Measurements from ENCODE around the gene SSH2.

DNA sequence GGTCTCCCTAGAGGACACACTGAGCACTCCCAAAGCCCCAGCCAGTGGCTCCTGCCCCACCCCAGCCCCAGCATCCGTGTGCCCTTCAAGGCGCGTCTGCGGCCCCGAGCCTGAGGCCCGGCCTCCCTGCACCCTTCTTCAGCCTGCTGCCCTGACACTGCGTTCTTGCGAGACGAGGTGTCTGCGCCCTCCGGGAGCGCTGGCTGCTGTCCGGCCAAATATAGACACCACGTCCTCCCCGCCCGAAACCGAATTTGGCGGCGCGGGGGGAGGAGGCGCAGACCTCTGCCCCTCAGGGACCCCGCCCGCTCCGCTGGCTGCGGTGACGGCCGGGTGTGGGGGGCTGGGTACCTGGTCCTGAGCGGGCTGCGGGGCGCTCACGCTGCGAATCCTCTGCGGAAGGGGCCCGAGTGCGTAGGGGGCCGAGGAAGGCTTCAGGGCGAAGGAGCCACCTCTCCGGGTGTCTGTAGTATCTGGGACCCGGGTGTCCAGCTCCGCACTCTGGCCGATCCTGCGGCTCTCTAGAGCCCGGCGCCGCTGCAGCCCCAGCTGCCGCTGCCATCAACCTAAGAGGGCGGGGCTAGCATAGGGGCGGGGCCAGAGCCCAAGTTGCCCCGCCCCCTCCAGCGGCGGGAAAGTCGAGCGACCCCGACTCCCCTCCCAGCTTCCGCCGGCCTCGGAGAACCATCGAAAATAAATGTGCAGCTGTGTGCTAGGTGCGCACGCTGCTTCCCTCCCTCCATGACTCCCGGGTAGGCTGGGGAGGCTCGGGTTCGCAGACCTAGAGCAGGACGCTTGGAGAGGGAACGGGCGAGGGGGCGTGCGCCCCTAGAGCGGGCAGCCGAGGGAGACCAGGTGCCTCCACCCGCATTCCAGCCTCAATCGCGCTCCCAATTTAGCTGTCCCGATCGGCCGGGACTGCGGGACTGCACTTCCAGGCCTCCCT lies 307.4 kb downstream of the SSH2 start, which contains the start of gene CORO6:
- TF ChIP-seq, protein P1, sequence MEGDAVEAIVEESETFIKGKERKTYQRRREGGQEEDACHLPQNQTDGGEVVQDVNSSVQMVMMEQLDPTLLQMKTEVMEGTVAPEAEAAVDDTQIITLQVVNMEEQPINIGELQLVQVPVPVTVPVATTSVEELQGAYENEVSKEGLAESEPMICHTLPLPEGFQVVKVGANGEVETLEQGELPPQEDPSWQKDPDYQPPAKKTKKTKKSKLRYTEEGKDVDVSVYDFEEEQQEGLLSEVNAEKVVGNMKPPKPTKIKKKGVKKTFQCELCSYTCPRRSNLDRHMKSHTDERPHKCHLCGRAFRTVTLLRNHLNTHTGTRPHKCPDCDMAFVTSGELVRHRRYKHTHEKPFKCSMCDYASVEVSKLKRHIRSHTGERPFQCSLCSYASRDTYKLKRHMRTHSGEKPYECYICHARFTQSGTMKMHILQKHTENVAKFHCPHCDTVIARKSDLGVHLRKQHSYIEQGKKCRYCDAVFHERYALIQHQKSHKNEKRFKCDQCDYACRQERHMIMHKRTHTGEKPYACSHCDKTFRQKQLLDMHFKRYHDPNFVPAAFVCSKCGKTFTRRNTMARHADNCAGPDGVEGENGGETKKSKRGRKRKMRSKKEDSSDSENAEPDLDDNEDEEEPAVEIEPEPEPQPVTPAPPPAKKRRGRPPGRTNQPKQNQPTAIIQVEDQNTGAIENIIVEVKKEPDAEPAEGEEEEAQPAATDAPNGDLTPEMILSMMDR (IDR thresholded peaks at IDR 0.05) = no peak
- TF ChIP-seq POLR2A (IDR thresholded peaks at IDR 0.05) = no peak
